IPS-18c (cell line): ENCODE results near the gene AR.

Experiments
- H3K4me3 ChIP-seq: 2 replicates; pipeline ENCODE4 v1.7.0; 2013; ENCODE audit warnings: low read depth, mild to moderate bottlenecking, low read length, moderate library complexity; ENCODE audit not compliant: insufficient read depth
- H3K9me3 ChIP-seq: one replicate; pipeline ENCODE4 v1.6.1; 2013; ENCODE audit warnings: mild to moderate bottlenecking, low read length, moderate library complexity; ENCODE audit not compliant: control insufficient read depth, insufficient read depth

Gene AR

DNA sequence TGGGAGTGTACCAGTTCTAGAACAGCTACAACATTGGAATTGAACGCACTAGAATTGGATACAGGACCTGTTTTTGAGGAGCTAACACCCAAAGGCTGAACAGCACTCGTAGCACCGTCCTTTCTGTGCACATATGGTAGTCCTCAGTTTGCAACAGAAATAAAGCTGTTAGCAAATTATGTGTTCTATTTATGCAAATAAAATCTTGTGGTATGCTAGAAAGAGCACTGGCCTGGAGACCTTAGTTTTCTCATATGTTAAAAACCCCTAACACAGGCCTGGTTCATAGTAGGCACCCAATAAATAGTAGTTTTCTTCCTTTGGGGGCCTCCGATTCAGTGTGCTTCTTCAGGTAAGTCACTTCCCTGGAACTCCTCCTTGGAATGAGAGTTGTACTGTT lies 140.3 kb downstream of the AR start:
- H3K9me3 ChIP-seq = peaks cover under 1% of the 10 kb centered on the region

DNA sequence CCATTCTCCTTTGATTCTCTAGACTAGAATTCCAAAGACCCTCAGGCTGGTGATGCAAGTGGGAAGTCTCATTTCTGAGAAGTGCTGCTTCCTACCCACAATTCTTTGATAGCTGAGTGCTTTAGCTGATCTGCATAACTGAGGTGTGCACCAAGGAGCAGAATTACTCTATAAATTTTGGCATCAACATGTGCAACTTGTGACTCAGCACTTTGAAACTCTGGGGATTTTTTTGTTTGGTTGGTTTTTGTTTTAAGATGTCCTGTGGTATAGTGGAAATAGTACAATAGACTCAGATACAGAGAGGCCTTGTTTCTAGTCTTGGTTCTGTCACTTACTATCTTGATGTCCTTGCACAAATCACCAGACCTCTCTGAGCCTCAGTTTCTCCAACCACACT lies 148.4 kb downstream of the AR start:
- H3K9me3 ChIP-seq = peaks cover 11% of the 10 kb centered on the region

More for the DNA sequence above, 140.3 kb downstream of the AR start:
- H3K4me3 ChIP-seq = no peak overlapping the region

DNA sequence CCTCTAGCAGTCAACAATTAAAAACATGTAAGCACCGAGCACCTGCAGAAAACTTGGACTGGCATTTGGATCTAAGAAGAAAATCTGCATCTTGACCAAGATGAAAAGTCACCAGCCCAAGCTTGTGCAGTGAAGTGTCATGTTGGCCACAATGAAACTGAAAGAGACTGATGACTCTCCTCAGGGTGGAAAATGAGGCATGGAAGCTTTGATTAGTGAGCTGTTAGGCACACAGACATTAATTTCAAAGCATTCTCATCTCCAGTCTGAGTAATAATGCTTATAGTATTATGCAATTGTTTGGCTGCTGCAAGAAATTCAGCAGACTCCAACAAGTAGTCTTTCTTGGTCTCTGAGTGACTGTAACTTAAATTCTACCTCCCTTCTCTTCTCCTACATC lies 150.1 kb downstream of the AR start:
- Histone ChIP-seq H3K4me3 (no peak overlapping the region), H3K9me3 (peaks cover 11% of the 10 kb centered on the region)

More for the DNA sequence above, 148.4 kb downstream of the AR start:
- H3K4me3 ChIP-seq = no peak overlapping the region

DNA sequence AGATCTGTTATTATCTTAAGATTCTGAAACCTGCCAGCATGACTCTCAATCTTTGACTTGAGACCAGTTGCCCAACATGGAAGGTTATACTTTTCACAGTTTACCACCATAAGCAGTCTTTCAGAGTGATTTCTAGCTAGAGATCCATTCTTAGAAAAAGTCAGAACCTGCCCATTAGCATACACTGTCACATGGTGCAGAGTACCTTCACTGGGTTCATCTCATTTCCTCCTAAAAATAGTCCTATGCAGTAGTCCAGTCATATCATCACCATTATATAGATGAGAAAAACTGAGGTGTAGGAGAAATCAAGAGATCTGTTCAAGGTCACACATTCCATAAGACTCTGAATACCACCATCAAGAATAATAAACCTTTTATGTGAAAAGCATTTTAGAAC lies 153.6 kb downstream of the AR start:
- H3K4me3 ChIP-seq = no peak overlapping the region
- peaks cover 11% of the 10 kb centered on the region for H3K9me3 ChIP-seq

DNA sequence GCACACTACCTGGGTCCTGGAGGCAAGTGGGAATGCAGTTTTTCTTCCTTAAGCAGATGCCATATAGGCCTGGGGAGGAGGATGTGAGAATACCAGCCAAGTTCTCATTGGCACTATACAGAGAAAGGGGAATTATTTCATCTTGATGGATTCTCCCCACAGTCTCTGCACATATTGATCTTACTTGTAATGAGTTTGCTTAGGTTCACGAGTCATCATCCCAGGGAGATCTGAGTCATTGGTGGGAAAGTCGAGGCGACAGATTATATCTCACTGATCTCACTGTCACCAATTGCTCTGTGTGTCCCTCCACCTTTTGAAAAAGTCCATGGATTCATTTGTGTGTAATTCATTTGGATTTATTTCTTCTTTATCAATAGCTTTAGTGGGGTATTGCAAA lies 156.8 kb downstream of the AR start:
- H3K9me3 ChIP-seq = peaks cover 11% of the 10 kb centered on the region
- H3K4me3 ChIP-seq = no peak overlapping the region

DNA sequence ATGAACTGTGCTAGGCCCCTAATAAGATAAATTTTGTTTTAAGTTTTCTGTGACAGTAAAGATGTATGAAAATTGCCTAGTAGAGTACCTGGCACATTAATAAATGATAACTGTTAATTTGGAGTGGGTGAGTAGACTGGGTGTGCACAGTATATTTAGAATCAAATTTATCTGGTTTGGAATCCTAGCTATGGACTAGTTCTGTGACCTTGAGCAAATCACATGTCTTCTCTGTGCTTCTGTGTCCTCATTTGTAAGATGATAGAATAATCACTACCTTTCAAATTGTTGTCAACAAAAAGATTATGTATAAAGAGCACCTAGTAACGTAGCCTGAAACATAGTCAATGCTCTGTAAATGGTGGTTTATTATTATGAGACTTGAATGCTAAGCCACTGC lies 170.2 kb downstream of the AR start:
- H3K9me3 ChIP-seq = peaks cover 19% of the 10 kb centered on the region
- H3K4me3 ChIP-seq = no peak overlapping the region

DNA sequence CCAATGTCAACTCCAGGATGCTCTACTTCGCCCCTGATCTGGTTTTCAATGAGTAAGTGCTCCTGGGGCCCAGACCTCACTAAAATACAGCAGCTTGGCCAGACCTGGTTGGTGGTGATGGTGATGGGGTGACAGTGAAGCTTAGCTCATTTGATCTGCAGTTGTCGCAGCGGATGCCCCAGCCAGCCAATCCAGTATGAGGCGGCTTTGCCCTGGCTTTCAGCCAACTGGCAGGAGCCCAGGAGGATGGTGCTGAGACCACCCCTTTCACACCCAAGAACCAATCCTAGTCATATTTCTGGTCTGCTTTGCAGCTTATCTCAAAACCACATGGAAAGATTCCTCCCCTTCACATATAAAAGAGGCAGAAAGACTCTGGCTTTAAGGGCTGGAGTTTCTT lies 173.8 kb downstream of the AR start:
- Histone ChIP-seq H3K4me3 (no peak overlapping the region), H3K9me3 (peaks cover 11% of the 10 kb centered on the region)

DNA sequence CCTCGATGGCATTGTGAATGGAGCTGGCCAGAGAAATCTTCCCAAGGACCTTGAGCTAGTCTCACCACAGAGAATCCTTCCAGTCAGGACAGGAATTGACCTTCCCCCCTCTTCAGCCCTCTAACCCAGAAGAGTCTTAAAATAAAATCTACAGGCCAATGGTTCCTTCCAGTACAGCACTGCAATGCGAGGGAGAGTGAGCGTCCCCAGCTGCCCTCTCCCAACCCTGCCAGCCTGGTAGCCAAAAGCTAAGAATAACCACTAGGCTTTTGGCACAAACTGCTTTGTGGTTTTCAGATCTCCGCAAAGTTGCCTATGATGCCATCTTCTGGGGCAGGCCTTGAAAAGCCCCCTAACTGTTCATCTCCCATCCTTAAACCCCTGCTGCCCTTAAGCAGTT lies 175.1 kb downstream of the AR start:
- H3K4me3 ChIP-seq = no peak overlapping the region
- H3K9me3 ChIP-seq = peaks cover 11% of the 10 kb centered on the region

DNA sequence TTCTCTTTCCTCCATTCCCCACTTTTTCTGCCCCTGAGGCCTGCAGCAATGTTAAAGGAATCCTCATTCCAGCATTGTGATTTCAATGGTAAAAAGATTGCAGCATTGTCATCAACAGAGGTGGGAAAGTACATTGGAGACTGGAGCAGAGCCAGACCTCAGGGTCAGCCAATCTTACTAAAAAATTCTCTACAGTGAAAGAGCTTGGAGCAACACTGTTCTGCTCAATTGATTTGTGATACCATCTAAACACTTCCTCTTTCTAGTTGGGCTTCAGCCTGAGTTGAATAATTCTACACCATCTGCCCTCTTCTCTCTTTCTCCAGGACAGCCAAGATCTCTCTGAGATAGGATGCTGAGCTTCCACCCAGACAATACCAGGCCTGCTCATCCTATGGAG lies 176.5 kb downstream of the AR start:
- peaks cover 11% of the 10 kb centered on the region for H3K9me3 ChIP-seq
- H3K4me3 ChIP-seq = no peak overlapping the region

DNA sequence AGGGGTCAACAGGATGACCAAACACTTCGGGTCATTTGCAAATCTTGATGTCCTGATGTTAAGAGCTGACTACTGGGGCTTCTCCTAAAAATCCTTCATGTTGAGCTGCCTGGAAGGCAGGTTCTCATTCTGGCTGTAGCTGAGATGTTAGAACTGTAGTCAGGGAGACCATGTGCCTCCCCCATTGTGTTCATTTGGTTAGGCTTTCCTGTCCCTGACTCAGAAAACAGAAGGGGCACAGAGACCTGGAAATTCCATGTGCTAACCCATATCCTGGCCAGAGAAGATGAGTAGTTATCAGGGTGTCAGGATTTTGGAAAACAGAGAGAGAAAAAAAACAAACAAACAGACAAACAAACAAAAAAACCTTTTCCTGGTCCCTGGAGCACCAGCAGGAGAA lies 177.5 kb downstream of the AR start:
- Histone ChIP-seq H3K4me3 (no peak overlapping the region), H3K9me3 (peaks cover 9% of the 10 kb centered on the region)

DNA sequence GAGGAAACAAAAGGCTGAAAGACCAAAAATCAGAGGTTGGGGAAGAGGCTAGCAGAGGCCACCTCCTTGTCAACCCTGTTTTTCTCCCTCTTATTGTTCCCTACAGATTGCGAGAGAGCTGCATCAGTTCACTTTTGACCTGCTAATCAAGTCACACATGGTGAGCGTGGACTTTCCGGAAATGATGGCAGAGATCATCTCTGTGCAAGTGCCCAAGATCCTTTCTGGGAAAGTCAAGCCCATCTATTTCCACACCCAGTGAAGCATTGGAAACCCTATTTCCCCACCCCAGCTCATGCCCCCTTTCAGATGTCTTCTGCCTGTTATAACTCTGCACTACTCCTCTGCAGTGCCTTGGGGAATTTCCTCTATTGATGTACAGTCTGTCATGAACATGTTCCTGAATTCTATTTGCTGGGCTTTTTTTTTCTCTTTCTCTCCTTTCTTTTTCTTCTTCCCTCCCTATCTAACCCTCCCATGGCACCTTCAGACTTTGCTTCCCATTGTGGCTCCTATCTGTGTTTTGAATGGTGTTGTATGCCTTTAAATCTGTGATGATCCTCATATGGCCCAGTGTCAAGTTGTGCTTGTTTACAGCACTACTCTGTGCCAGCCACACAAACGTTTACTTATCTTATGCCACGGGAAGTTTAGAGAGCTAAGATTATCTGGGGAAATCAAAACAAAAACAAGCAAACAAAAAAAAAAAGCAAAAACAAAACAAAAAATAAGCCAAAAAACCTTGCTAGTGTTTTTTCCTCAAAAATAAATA lies 179.9 kb downstream of the AR start:
- peaks cover 2% of the 10 kb centered on the region for H3K9me3 ChIP-seq
- no peak overlapping the region for H3K4me3 ChIP-seq

DNA sequence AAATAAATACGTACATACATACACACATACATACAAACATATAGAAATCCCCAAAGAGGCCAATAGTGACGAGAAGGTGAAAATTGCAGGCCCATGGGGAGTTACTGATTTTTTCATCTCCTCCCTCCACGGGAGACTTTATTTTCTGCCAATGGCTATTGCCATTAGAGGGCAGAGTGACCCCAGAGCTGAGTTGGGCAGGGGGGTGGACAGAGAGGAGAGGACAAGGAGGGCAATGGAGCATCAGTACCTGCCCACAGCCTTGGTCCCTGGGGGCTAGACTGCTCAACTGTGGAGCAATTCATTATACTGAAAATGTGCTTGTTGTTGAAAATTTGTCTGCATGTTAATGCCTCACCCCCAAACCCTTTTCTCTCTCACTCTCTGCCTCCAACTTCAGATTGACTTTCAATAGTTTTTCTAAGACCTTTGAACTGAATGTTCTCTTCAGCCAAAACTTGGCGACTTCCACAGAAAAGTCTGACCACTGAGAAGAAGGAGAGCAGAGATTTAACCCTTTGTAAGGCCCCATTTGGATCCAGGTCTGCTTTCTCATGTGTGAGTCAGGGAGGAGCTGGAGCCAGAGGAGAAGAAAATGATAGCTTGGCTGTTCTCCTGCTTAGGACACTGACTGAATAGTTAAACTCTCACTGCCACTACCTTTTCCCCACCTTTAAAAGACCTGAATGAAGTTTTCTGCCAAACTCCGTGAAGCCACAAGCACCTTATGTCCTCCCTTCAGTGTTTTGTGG lies 180.7 kb downstream of the AR start:
- Histone ChIP-seq H3K9me3 (no peaks in the 10 kb centered on the region), H3K4me3 (no peak overlapping the region)

DNA sequence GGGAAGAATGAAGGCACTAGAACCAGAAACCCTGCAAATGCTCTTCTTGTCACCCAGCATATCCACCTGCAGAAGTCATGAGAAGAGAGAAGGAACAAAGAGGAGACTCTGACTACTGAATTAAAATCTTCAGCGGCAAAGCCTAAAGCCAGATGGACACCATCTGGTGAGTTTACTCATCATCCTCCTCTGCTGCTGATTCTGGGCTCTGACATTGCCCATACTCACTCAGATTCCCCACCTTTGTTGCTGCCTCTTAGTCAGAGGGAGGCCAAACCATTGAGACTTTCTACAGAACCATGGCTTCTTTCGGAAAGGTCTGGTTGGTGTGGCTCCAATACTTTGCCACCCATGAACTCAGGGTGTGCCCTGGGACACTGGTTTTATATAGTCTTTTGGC lies 181.7 kb downstream of the AR start:
- Histone ChIP-seq H3K9me3 (no peaks in the 10 kb centered on the region), H3K4me3 (no peak overlapping the region)

DNA sequence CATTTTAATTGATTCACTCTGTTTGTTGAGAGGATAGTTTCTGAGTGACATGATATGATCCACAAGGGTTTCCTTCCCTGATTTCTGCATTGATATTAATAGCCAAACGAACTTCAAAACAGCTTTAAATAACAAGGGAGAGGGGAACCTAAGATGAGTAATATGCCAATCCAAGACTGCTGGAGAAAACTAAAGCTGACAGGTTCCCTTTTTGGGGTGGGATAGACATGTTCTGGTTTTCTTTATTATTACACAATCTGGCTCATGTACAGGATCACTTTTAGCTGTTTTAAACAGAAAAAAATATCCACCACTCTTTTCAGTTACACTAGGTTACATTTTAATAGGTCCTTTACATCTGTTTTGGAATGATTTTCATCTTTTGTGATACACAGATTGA lies 182.2 kb downstream of the AR start:
- Histone ChIP-seq H3K9me3 (no peaks in the 10 kb centered on the region), H3K4me3 (no peak overlapping the region)

DNA sequence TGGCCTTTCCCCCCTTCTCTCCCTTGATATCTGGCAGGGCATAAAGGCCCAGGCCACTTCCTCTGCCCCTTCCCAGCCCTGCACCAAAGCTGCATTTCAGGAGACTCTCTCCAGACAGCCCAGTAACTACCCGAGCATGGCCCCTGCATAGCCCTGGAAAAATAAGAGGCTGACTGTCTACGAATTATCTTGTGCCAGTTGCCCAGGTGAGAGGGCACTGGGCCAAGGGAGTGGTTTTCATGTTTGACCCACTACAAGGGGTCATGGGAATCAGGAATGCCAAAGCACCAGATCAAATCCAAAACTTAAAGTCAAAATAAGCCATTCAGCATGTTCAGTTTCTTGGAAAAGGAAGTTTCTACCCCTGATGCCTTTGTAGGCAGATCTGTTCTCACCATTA lies 183.8 kb downstream of the AR start:
- Histone ChIP-seq H3K4me3 (no peak overlapping the region), H3K9me3 (no peaks in the 10 kb centered on the region)

DNA sequence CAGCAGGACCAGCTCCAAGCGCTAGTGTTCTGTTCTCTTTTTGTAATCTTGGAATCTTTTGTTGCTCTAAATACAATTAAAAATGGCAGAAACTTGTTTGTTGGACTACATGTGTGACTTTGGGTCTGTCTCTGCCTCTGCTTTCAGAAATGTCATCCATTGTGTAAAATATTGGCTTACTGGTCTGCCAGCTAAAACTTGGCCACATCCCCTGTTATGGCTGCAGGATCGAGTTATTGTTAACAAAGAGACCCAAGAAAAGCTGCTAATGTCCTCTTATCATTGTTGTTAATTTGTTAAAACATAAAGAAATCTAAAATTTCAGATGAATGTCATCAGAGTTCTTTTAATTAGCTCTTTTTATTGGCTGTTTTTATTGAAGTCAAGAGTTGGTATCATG lies 186.5 kb downstream of the AR start:
- Histone ChIP-seq H3K9me3 (no peaks in the 10 kb centered on the region), H3K4me3 (no peak overlapping the region)

DNA sequence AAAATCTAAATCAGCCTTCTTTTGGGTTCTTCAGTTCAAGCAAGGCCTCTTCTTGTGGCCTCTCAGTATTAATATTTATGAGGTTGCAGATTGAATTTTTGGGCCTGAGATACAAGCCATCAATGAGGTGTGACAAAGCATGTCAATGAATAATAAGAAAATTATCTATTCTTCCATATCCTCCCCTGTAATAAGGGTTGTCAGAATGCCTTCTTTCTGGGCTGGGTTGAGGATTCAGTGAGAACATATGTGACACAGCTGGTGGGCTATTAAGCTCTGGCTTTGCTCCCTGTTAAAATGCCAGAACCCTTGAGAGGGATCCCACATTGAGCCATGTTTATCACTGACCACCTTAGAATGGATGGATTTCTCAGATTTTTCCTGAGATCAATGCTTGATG lies 187.2 kb downstream of the AR start:
- Histone ChIP-seq H3K9me3 (no peaks in the 10 kb centered on the region), H3K4me3 (no peak overlapping the region)

DNA sequence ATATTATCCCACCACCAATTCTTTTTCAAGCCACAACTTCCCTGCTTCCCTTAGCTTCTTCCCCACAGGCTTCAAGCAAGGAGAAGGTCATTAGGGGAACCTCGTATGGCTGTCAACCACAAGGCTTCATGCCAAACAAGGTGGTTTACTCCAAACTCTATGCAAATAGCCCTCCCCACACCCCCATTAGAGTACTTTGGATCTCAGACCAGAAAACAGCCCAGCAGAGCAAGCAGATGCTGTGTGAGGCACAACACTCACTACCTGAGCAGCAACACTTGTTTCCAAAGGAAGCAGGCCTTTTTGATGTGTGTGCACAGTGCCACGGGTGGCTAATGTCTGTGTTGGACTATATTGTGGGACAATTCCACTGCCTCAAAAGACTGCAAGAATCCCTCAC lies 189.0 kb downstream of the AR start:
- H3K4me3 ChIP-seq = no peak overlapping the region
- no peaks in the 10 kb centered on the region for H3K9me3 ChIP-seq
